Hepatocyte (in vitro differentiated cells): ENCODE data around the gene CD300E. TPM values are rescaled to one million over a fixed set of nuclear protein-coding genes. Genes with fewer than 3 reads are reported as not detected.

Experiments
- DNase-seq: peaks from one replicate; pipeline ENCODE4 v3.0.0-alpha.2; 2016; ENCODE audit warnings: low spot score
- H2AFZ ChIP-seq: fragments of 200-600 bp; sonication (generic); 2 replicates; pipeline ENCODE4 v1.6.0; 2016; ENCODE audit warnings: antibody characterized with exemption, mild to moderate bottlenecking
- H3K27ac ChIP-seq: fragments of 200-600 bp; sonication (generic); 2 replicates; pipeline ENCODE4 v1.5.1; 2016; ENCODE audit warnings: mild to moderate bottlenecking
- H3K27me3 ChIP-seq: fragments of 200-600 bp; sonication (generic); 2 replicates; pipeline ENCODE4 v1.6.1; 2016
- H3K36me3 ChIP-seq: fragments of 200-600 bp; sonication (generic); replicated peaks from 2 replicates; pipeline ENCODE4 v1.5.1; 2016; ENCODE audit warnings: low read depth; ENCODE audit not compliant: insufficient read depth
- H3K4me1 ChIP-seq: fragments of 200-600 bp; sonication (generic); 2 replicates; pipeline ENCODE4 v1.5.1; 2016; ENCODE audit warnings: mild to moderate bottlenecking, moderate library complexity; ENCODE audit not compliant: insufficient read depth
- H3K4me2 ChIP-seq: fragments of 200-600 bp; sonication (generic); 2 replicates; pipeline ENCODE4 v1.6.0; 2016
- H3K4me3 ChIP-seq: fragments of 200-600 bp; sonication (generic); 2 replicates; pipeline ENCODE4 v1.5.1; 2016; ENCODE audit warnings: mild to moderate bottlenecking
- H3K79me2 ChIP-seq: fragments of 200-600 bp; sonication (generic); 2 replicates; pipeline ENCODE4 v1.6.0; 2017; ENCODE audit warnings: mild to moderate bottlenecking
- H3K9me2 ChIP-seq: fragments of 200-600 bp; sonication (generic); replicated peaks from 2 replicates; pipeline ENCODE4 v1.6.0; 2017; ENCODE audit warnings: mild to moderate bottlenecking; ENCODE audit not compliant: insufficient read depth
- H3K9me3 ChIP-seq: fragments of 200-600 bp; sonication (generic); 2 replicates; pipeline ENCODE4 v1.5.1; 2016; ENCODE audit warnings: low read depth, mild to moderate bottlenecking
- H4K20me1 ChIP-seq: fragments of 200-600 bp; sonication (generic); 2 replicates; pipeline ENCODE4 v1.6.0; 2016; ENCODE audit warnings: mild to moderate bottlenecking; ENCODE audit not compliant: insufficient read depth, poor library complexity, severe bottlenecking
- CTCF ChIP-seq: fragments of 200-600 bp; sonication (generic); IDR thresholded peaks from 2 replicates; pipeline ENCODE4 v1.5.1; 2016; ENCODE audit warnings: antibody characterized with exemption, mild to moderate bottlenecking; ENCODE audit not compliant: poor library complexity
- EZH2 ChIP-seq: fragments of 200-600 bp; sonication (generic); IDR thresholded peaks from 2 replicates; pipeline ENCODE4 v1.6.1; 2016; ENCODE audit warnings: antibody characterized with exemption, mild to moderate bottlenecking, borderline replicate concordance
- EZH2phosphoT487 ChIP-seq: fragments of 200-600 bp; sonication (generic); IDR thresholded peaks from one replicate; pipeline ENCODE4 v1.6.1; 2018; ENCODE audit warnings: antibody characterized with exemption, mild to moderate bottlenecking, low read depth, moderate library complexity; ENCODE audit not compliant: unreplicated experiment, severe bottlenecking
- WGBS: methylation state at CpG from one replicate; pipeline ENCODE4 v1.1.6; 2016; ENCODE audit warnings: low lambda C conversion rate; ENCODE audit errors: missing lambda C conversion rate; 5-methylcytosine and 5-hydroxymethylcytosine counted together
- polyA plus RNA-seq: library from polyadenylated mRNA; unstranded; fragments of >200 nt; fragmentation: Nextera tagmentation; extraction: Ambion mirVana; gene quantifications from 2 replicates; pipeline ENCODE4 v1.2.1, GENCODE V29; 2016
- total RNA-seq: library from RNA; depleted of rRNA; stranded (reverse); fragments of >200 nt; gene quantifications from 2 replicates; pipeline ENCODE4 v1.2.3, GENCODE V29; 2014

CD300E gene
- total and polyA plus RNA-seq, 2 experiments from 2014 or later = 0.03 to 0.37 TPM

- 89% methylated on average over 2 of the region's 2 CpGs for WGBS
- Histone ChIP-seq H2AFZ (no peak within 1 kb of the TSS), H3K36me3 (no peaks in the 10 kb centered on the region), H3K79me2 (no peaks in the 10 kb centered on the region), H3K4me1 (no peaks in the 10 kb centered on the region), H3K4me2 (no peak within 1 kb of the TSS), H3K9me3 (no peaks in the 10 kb centered on the region), H3K27me3 (no peaks in the 10 kb centered on the region), H3K27ac (no peak within 1 kb of the TSS), H3K4me3 (no peak within 1 kb of the TSS), H4K20me1 (no peaks in the 10 kb centered on the region), H3K9me2 (no peaks in the 10 kb centered on the region)
- DNase-seq = no peak
- no peak for TF ChIP-seq EZH2phosphoT487
- TF ChIP-seq CTCF = no peak
- TF ChIP-seq EZH2 = no peak
Measured at GRCh38 chr17:74567397-74567796, 56.1 kb downstream of the CD300E start, which contains the start of gene CD300H. Gene CD300H, minus strand, starts transcription at chr17:74567509.

GRCh38 chr17:74566132-74566753 lies 57.3 kb downstream of the CD300E start:
- Histone ChIP-seq H4K20me1 (no peaks in the 10 kb centered on the region), H3K27me3 (no peaks in the 10 kb centered on the region), H3K79me2 (no peaks in the 10 kb centered on the region), H3K4me3 (no peak overlapping the region), H2AFZ (no peak overlapping the region), H3K4me2 (no peak overlapping the region), H3K9me2 (no peaks in the 10 kb centered on the region), H3K9me3 (no peaks in the 10 kb centered on the region), H3K36me3 (no peaks in the 10 kb centered on the region), H3K27ac (no peak overlapping the region), H3K4me1 (no peaks in the 10 kb centered on the region)
- peak; percentile 61 for DNase-seq
- 44% methylated on average over 9 of the region's 9 CpGs for WGBS
- TF ChIP-seq EZH2phosphoT487 (no peak), CTCF (peak; percentile 53)

GRCh38 chr17:74565126-74565525 lies 58.4 kb downstream of the CD300E start:
- no peak for TF ChIP-seq EZH2phosphoT487
- no peak for TF ChIP-seq CTCF
- no peak for TF ChIP-seq EZH2
- no peaks in the 10 kb centered on the region for H3K9me2 ChIP-seq
- DNase-seq = no peak
- H3K9me3 ChIP-seq = no peaks in the 10 kb centered on the region
- no peaks in the 10 kb centered on the region for H3K79me2 ChIP-seq
- WGBS = 79% methylated on average over 5 of the region's 5 CpGs
- H4K20me1 ChIP-seq = no peaks in the 10 kb centered on the region
- H3K4me3 ChIP-seq = no peak overlapping the region
- H2AFZ ChIP-seq = no peak overlapping the region
- H3K36me3 ChIP-seq = no peaks in the 10 kb centered on the region
- no peak overlapping the region for H3K27ac ChIP-seq
- no peak overlapping the region for H3K4me2 ChIP-seq
- H3K4me1 ChIP-seq = no peaks in the 10 kb centered on the region
- no peaks in the 10 kb centered on the region for H3K27me3 ChIP-seq
